ENCODE measurements around the gene SDR42E2.

- TF ChIP-seq POLR2A (IDR thresholded peaks at IDR 0.05) (no peak), CTCF (IDR thresholded peaks at IDR 0.05) (no peak)
Observed at GRCh38 chr16:22222006-22222405, 59.7 kb downstream of the SDR42E2 start.
